ENCODE measurements around the gene SCYL3.

DNA sequence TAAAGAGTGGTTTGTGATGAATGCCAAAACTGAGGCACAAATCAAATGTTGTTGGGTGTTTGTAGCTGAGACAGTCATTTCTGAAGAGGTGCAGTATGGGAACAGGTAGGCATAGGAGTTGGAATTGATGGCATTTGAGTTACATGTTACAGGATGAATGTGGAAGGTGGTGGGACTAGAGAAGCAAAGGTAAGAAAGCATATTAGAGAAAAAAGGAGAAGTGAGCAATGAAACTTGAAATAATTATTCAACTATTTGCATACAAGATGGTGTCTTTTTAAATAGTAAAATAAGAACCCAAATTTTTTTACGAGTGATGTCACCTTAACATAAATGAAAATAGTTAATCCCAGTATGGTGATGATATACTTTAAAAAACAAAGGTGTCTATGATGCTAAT, 58.8 kb downstream of the SCYL3 start:
- TF ChIP-seq, protein P1, sequence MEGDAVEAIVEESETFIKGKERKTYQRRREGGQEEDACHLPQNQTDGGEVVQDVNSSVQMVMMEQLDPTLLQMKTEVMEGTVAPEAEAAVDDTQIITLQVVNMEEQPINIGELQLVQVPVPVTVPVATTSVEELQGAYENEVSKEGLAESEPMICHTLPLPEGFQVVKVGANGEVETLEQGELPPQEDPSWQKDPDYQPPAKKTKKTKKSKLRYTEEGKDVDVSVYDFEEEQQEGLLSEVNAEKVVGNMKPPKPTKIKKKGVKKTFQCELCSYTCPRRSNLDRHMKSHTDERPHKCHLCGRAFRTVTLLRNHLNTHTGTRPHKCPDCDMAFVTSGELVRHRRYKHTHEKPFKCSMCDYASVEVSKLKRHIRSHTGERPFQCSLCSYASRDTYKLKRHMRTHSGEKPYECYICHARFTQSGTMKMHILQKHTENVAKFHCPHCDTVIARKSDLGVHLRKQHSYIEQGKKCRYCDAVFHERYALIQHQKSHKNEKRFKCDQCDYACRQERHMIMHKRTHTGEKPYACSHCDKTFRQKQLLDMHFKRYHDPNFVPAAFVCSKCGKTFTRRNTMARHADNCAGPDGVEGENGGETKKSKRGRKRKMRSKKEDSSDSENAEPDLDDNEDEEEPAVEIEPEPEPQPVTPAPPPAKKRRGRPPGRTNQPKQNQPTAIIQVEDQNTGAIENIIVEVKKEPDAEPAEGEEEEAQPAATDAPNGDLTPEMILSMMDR (IDR thresholded peaks at IDR 0.05): no peak
- no peak for TF ChIP-seq POLR2A (IDR thresholded peaks at IDR 0.05)

Measured in right lobe of liver (tissue), 4 donors.